Neural cell (in vitro differentiated cells): ENCODE results near the gene UNC79.

ENCODE experiments used
- EP300 ChIP-seq: fragments of 450-650 bp; conservative IDR thresholded peaks from 2 replicates; pipeline ENCODE4 v1.6.1; 2014; ENCODE audit warnings: antibody characterized with exemption, mild to moderate bottlenecking, moderate library complexity; ENCODE audit not compliant: poor library complexity, severe bottlenecking
- EZH2 ChIP-seq: fragments of 200-600, 300-800 bp; shearing (Covaris generic), sonication (generic); IDR thresholded peaks from 2 replicates; pipeline ENCODE4 v1.6.1; 2014; ENCODE audit warnings: antibody characterized with exemption, low read length, borderline replicate concordance, mild to moderate bottlenecking; ENCODE audit not compliant: insufficient read depth, poor library complexity, severe bottlenecking
- MXI1 ChIP-seq: fragments of 450-650 bp; conservative IDR thresholded peaks from 2 replicates; pipeline ENCODE4 v1.6.1; 2014; ENCODE audit warnings: antibody characterized with exemption, mild to moderate bottlenecking; ENCODE audit not compliant: poor library complexity, severe bottlenecking
- POLR2AphosphoS5 ChIP-seq: IDR thresholded peaks from 2 replicates; pipeline ENCODE4 v1.6.1; 2012
- RAD21 ChIP-seq: fragments of 450-650 bp; conservative IDR thresholded peaks from 2 replicates; pipeline ENCODE4 v1.6.1; 2014; ENCODE audit warnings: antibody characterized with exemption, mild to moderate bottlenecking, moderate library complexity
- REST ChIP-seq: IDR thresholded peaks from 2 replicates; pipeline ENCODE4 v1.6.1; 2012; ENCODE audit warnings: borderline replicate concordance
- SMC3 ChIP-seq: fragments of 450-650 bp; conservative IDR thresholded peaks from 2 replicates; pipeline ENCODE4 v1.6.1; 2014; ENCODE audit warnings: antibody characterized with exemption, mild to moderate bottlenecking, moderate library complexity; ENCODE audit not compliant: poor library complexity
- TAF1 ChIP-seq: IDR thresholded peaks from 2 replicates; pipeline ENCODE4 v1.6.1; 2012; ENCODE audit warnings: low read depth
- TF ChIP-seq, protein P1 (sequence below): fragments of 450-650 bp; IDR thresholded peaks from 2 replicates; pipeline ENCODE4 v1.5.1; 2014; ENCODE audit warnings: antibody characterized with exemption, mild to moderate bottlenecking, moderate library complexity; ENCODE audit not compliant: poor library complexity, severe bottlenecking

DNA sequence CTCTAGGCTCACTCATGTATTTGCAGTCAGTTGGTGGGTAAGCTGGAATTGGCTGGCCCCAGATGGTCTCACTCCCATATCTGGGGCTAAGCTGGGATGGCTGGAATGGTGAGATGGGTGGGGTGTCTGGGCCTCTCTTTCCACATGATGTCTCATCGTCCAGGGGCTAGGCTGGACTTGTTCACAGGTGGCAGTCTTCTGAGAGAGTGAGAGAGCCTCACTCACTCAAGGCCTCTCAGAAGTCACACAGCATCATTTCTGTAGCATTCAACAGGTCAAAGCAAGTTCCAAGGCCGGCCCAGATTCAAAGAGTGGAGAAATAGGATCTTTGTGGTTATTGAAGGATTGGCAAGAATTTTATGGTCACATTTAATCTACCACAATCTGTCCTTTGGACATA, 102.7 kb downstream of the UNC79 start:
- TF ChIP-seq EP300 (no peak), RAD21 (no peak), REST (no peak), EZH2 (no peak), SMC3 (no peak), POLR2AphosphoS5 (no peak), MXI1 (no peak), TAF1 (no peak)
- TF ChIP-seq, protein P1, sequence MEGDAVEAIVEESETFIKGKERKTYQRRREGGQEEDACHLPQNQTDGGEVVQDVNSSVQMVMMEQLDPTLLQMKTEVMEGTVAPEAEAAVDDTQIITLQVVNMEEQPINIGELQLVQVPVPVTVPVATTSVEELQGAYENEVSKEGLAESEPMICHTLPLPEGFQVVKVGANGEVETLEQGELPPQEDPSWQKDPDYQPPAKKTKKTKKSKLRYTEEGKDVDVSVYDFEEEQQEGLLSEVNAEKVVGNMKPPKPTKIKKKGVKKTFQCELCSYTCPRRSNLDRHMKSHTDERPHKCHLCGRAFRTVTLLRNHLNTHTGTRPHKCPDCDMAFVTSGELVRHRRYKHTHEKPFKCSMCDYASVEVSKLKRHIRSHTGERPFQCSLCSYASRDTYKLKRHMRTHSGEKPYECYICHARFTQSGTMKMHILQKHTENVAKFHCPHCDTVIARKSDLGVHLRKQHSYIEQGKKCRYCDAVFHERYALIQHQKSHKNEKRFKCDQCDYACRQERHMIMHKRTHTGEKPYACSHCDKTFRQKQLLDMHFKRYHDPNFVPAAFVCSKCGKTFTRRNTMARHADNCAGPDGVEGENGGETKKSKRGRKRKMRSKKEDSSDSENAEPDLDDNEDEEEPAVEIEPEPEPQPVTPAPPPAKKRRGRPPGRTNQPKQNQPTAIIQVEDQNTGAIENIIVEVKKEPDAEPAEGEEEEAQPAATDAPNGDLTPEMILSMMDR, result no peak
